AG04450 (cell line): ENCODE measurements around the gene RND1. TPM values are rescaled to one million over a fixed set of nuclear protein-coding genes. Genes with fewer than 3 reads are reported as not detected.

Experiments
- CTCF ChIA-PET: fragments of 300-600, 350-600 bp; formaldehyde crosslinking; extraction: SDS; loops from one replicate; lab custom pipeline; 2022; ENCODE audit warnings: antibody characterized with exemption, inconsistent platforms; lab: Charles Lee
- POLR2A ChIA-PET: fragments of 350-600 bp; formaldehyde crosslinking; extraction: SDS; loops from one replicate; lab custom pipeline; 2021; ENCODE audit warnings: antibody characterized with exemption, inconsistent platforms; lab: Yijun Ruan, JAX
- DNase-seq: peaks from one replicate; pipeline ENCODE4 v3.0.0-alpha.2; 2011; ENCODE audit warnings: low read depth, low spot score
- H3K27ac ChIP-seq: one replicate; pipeline ENCODE4 v1.5.1; 2012; ENCODE audit warnings: low read depth, low read length, control low read depth
- H3K27me3 ChIP-seq: one replicate; pipeline ENCODE4 v1.6.0; 2012; ENCODE audit warnings: low read length; ENCODE audit not compliant: control insufficient read depth, insufficient read depth
- H3K4me3 ChIP-seq: 2 replicates; pipeline ENCODE4 v1.5.1; 2011; ENCODE audit warnings: mild to moderate bottlenecking, low read depth, low read length, control low read depth
- H3K9me3 ChIP-seq: 2 replicates; pipeline ENCODE4 v1.5.1; 2012; ENCODE audit warnings: low read length; ENCODE audit not compliant: control insufficient read depth, insufficient read depth
- polyA plus RNA-seq: library from polyadenylated mRNA; depleted of rRNA; stranded (reverse); fragments of >200 nt; gene quantifications from 2 replicates; pipeline ENCODE4 v1.2.3, GENCODE V29; 2011
- TF ChIP-seq, protein P1 (sequence below): IDR thresholded peaks from 2 replicates; pipeline ENCODE4 v1.5.1; 2011; ENCODE audit warnings: low read depth, low read length, control low read depth, inconsistent platforms

RND1 gene
- polyA plus RNA-seq, 1 experiment: 0.42 TPM

DNA sequence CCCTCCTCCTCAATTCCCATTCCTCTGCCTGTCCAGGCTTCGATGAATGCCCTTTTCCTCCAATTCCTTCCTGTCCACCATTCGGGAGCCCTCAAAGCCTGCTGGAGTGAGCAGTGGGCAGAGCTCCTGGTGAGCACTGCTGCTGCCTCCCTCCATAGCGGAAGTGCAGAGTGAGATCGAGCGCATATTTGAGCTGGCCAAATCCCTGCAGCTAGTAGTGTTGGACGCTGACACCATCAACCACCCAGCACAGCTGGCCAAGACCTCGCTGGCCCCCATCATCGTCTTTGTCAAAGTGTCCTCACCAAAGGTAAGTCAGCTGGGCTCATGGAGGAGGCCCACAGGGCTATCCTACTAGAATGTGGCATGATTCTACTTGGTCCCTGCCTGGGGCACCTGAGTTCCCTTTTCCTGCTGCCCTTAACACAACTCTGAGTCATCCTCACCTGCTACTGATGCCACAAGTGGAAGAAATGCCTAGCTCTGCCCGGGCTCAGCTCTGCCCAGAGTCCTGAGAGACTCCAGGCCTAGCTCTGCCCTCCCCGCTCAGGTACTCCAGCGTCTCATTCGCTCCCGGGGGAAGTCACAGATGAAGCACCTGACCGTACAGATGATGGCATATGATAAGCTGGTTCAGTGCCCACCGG lies 39.3 kb downstream of the RND1 start:
- TF ChIP-seq, protein P1, sequence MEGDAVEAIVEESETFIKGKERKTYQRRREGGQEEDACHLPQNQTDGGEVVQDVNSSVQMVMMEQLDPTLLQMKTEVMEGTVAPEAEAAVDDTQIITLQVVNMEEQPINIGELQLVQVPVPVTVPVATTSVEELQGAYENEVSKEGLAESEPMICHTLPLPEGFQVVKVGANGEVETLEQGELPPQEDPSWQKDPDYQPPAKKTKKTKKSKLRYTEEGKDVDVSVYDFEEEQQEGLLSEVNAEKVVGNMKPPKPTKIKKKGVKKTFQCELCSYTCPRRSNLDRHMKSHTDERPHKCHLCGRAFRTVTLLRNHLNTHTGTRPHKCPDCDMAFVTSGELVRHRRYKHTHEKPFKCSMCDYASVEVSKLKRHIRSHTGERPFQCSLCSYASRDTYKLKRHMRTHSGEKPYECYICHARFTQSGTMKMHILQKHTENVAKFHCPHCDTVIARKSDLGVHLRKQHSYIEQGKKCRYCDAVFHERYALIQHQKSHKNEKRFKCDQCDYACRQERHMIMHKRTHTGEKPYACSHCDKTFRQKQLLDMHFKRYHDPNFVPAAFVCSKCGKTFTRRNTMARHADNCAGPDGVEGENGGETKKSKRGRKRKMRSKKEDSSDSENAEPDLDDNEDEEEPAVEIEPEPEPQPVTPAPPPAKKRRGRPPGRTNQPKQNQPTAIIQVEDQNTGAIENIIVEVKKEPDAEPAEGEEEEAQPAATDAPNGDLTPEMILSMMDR: no peak
- Histone ChIP-seq H3K27ac (no peak overlapping the region), H3K9me3 (no peaks in the 10 kb centered on the region), H3K4me3 (no peak overlapping the region), H3K27me3 (no peaks in the 10 kb centered on the region)
- POLR2A ChIA-PET: no interaction called here
- CTCF ChIA-PET: interaction anchor here (0.6 to 1.9 kb wide), 4 partner anchors 9 to 110 kb away, joined by 3 to 7 read pairs (median 4); no protein-coding TSS in a partner anchor
- DNase-seq: no peak

DNA sequence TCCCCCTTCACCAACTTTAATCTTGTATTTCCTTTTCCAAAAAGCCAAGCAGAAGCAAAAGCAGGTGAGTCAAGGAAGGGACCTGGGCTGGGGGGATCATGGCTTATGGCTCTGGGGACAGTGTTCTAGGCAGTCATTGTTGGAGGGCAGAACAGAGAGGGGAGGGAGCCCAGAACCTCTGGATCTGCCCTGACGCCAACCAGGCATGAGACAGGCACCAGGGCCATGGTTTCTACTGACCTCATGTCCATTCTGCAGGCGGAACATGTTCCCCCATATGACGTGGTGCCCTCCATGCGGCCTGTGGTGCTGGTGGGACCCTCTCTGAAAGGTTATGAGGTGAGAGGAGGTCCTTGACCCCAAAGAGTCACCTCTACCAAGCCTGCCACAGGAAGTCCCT lies 40.8 kb downstream of the RND1 start:
- CTCF ChIA-PET: interaction anchor here (1.7 kb wide), 1 partner anchor 10 kb away, joined by 5 read pairs; no protein-coding TSS in a partner anchor
- POLR2A ChIA-PET: no interaction called here
- TF ChIP-seq, protein P1: no peak

DNA sequence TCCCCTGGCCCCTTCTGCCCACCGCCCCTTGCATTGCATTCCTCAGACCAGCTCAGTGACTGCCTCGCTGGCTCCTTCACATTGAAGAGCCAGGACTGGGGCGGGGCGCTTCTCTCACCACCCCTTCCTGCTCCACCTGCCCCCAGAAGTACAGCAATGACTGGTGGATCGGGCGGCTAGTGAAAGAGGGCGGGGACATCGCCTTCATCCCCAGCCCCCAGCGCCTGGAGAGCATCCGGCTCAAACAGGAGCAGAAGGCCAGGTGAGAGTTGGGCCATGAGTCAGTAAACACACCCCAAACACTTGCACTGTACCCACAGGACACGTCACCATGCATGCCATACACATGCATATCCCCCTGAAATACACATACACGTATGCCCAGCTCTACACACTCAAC lies 41.6 kb downstream of the RND1 start:
- Histone ChIP-seq H3K27ac (no peak overlapping the region), H3K4me3 (no peak overlapping the region), H3K9me3 (no peaks in the 10 kb centered on the region), H3K27me3 (no peaks in the 10 kb centered on the region)
- POLR2A ChIA-PET: no interaction called here
- CTCF ChIA-PET: interaction anchor here (1.7 kb wide), 1 partner anchor 9 kb away, joined by 5 read pairs; no protein-coding TSS in a partner anchor
- TF ChIP-seq, protein P1: no peak
- no peak for DNase-seq

More for the DNA sequence above, 40.8 kb downstream of the RND1 start:
- H3K27me3 ChIP-seq: no peaks in the 10 kb centered on the region
- H3K4me3 ChIP-seq: no peak overlapping the region
- no peak overlapping the region for H3K27ac ChIP-seq
- DNase-seq: no peak
- no peaks in the 10 kb centered on the region for H3K9me3 ChIP-seq

DNA sequence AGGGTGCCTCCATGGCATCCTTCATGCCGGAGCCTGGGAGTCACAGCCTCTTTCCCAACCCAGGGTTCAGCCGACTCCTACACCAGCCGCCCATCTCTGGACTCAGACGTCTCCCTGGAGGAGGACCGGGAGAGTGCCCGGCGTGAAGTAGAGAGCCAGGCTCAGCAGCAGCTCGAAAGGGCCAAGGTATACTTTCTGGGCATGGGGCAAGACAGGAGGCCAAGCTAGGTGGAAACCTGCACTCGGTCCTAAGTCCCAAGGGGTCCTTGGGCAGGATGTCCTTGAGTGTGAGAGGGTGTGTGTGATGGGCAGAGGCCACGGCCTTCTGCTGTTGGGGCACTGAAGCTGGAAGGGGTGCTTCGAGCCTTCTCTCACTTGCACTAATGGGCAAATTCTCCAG lies 42.4 kb downstream of the RND1 start:
- CTCF ChIA-PET: no interaction called here
- no peak for DNase-seq
- Histone ChIP-seq H3K9me3 (no peaks in the 10 kb centered on the region; the same call in 1 of the 2 replicates), H3K4me3 (no peak overlapping the region), H3K27ac (no peak overlapping the region), H3K27me3 (no peaks in the 10 kb centered on the region)
- TF ChIP-seq, protein P1: no peak
- POLR2A ChIA-PET: no interaction called here

GRCh38 chr12:48822711-48823110 lies 43.0 kb downstream of the RND1 start:
- Histone ChIP-seq H3K27me3 (no peaks in the 10 kb centered on the region), H3K27ac (no peak overlapping the region), H3K4me3 (no peak overlapping the region), H3K9me3 (peaks cover 3% of the 10 kb centered on the region; the same call in 1 of the 2 replicates)
- TF ChIP-seq, protein P1: no peak
- ChIA-PET POLR2A (no interaction called here), CTCF (no interaction called here)
- no peak for DNase-seq
